Ramos (cell line): ENCODE data around the gene BIRC7.

Experiments used
- in situ Hi-C: fragments of 300-500 bp; cut with MboI; formaldehyde crosslinking; loops from one replicate; pipeline ENCODE4 v1.14.3; 2022; ENCODE audit warnings: low sequenced_read_pairs; ENCODE audit not compliant: unreplicated experiment

Gene BIRC7

DNA sequence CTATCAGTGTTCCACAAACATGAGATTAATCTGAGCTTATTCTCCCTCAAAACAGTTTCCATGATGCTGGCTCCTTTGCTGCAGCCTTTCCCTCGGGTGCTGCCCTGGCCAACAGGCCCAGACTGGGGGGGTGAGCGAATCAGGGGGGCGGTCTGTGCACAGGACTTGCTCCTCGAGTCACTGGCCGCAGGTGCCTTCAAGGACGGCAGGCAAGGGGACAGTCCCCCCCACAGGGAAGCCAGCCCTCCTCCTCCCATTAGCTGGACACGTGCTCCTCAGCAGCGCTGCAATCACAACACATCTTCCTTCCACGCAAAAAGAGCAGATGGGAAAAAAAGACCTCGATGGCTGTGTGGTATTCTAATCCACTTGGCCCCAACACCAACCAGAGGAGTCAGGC, 29.8 kb upstream of the BIRC7 start:
- in situ Hi-C loops: no loop called here

DNA sequence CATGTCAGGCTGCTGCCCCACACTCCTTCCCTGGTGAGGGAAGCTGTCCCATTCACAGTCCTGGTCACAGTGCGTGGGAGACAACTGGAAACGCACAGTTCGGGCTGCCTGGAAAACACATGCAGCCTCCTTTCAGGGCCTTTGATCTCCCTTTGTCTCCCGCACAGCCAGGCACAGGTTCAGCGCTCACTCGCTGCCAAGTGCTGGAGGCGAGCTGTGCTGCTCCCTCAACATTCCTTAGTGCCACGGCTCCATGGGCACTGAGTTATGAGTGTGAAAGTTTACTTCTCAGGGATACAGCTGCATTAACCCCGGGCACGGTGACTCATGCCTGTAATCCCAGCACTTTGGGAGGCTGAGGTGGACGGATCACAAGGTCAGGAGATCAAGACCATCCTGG, 28.8 kb upstream of the BIRC7 start:
- in situ Hi-C loops: no loop called here

DNA sequence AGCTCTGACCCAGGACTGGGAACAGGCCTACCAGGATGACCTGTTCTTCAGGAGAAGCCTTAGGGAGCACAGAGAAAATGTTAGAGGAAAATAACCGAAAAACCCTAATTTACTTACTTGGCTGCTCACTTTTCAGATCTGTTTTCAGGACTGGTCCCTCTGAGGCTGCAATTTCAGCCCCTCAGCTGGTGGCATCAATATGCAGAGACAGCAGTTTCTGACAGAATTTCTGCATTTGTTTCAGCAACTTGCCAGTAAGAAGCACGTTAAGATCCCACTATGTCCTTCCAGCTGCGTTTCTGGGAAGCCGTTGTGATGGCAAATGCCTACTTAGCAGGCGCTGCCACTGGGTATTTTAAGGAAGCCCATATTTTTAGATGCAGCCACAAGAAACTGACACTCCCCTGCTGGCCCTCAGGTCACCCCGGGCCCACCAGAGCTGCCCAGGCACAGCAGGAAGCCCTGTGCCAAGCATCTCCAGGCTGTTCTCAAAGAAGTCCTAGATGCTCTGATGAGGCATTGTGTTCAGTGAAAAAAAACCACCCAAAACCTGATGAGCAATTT, 27.3 kb upstream of the BIRC7 start:
- in situ Hi-C loops: no loop called here

DNA sequence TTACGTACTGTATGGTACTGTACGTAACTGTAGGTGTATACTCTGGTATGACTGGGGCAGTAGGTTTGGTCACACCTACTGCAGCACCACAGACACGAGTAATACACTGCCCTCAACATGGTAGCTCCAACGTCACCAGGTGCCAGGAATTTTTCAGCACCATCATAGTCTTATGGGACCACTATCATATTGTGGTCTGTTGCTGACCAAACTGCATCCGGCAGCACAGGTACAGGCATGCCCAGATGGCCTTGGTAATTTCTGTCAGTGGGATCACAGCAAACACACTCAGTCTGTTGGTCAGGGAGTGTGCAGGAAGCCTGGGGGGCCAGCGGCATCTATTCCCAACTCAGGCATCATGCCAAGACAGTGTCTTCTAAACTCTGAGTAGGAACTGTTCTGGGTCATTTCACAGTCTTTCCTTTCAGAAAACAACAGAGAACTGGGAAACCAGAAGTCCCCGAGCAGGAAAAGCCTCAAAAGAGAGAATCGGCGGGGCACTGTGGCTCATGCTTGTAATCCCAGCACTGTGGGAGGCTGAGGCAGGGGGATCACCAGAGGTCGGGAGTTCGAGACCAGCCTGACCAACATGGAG, 25.6 kb upstream of the BIRC7 start:
- in situ Hi-C loops: no loop called here

DNA sequence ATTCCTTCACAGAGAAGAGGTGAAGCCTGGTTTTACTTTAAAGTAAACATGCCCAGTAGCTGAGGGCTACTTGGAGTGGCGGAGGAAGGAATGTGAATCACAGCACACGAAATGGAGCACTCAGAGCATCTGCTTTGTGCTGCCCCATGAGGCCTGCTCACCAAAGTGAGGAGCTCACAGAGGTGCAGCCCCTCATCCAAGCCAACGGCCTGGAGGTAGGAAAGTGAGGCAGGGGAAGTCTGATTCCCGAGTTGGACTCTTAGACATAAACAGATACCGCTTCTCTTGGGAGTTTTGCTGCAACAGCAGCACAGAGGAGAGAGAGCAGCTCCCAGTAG, 23.3 kb upstream of the BIRC7 start:
- in situ Hi-C loops: no loop called here

DNA sequence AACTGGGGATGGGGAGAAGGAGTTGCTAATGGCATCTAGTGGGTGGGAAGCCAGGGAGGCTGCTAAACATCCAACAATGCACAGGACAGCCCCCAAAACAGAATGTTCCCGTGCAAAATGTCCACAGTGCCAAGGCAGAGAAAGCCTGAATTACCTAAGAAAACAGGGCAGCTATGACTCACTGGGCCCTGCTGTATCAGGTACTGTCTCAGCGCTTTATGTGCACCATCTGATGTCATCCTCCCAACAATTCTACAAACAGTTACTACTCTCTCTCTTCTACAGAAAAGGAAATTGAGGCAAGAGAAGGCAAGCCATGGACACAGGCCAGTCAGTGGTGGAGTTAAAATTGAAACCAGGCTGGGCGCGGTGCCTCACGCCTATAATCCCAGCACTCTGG, 22.9 kb upstream of the BIRC7 start:
- in situ Hi-C loops: no loop called here

DNA sequence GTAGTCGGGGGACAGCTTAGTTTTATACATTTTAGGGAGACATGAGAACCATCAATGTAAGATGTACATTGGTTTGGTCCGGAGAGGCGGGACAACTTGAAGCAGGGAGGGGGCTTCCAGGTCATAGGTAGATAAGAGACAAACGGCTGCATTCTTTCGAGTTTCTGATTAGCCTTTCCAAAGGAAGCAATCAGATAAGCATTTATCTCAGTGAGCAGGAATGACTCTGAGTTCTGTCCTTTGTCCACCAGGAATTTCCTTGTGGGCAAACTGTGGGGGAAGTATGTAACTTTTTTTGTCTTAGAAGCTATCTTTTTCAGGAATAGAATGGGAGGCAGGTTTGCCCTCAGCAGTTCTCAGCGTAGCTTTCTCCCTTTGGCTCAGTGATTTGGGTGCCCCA, 21.2 kb upstream of the BIRC7 start:
- in situ Hi-C loops: no loop called here

DNA sequence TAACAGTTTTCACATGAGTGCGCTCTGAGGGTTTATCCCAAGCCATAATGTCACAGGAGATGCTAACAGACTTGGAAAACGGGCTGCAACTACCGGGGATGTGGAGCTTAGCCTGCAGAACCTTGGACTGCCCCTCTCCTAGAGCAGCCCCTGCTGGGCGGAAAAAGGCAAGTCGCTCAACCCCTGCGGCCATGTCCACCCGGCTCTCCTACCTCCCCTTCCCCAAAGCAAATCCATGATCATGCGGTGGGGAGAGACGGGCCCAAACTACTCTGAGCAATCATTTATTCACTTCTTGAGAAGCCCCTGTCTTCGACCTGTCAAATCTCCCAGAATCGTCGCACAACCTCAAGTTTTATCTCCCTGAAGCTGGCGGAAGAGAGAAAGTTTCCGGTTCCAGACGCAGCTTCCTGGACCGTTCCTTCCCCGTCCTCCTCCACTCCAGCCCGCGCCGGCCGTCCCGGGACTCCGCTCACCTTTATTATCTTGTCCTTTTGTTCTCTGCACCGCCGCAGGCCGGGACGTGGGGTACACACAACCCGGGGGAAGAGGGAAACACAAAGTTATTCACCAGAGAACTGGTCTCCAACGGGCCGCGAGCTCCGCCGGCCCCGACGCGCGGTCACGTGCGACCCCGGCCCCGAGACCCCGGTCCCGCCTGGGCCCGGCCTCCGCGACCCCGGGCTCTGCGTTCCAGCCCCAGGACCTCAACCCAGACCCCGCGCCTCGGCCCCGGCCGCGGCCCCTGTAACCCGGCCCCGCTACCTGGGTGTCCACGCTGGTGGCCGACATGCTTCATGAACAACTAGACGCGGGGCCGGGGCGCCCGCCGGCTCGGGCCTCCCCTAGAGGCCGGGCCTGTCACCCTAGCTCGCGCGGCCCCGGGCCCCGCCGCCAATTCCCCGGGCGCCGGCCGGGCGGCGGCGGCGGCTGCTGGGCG, 20.3 kb upstream of the BIRC7 start:
- in situ Hi-C loops: no loop called here

DNA sequence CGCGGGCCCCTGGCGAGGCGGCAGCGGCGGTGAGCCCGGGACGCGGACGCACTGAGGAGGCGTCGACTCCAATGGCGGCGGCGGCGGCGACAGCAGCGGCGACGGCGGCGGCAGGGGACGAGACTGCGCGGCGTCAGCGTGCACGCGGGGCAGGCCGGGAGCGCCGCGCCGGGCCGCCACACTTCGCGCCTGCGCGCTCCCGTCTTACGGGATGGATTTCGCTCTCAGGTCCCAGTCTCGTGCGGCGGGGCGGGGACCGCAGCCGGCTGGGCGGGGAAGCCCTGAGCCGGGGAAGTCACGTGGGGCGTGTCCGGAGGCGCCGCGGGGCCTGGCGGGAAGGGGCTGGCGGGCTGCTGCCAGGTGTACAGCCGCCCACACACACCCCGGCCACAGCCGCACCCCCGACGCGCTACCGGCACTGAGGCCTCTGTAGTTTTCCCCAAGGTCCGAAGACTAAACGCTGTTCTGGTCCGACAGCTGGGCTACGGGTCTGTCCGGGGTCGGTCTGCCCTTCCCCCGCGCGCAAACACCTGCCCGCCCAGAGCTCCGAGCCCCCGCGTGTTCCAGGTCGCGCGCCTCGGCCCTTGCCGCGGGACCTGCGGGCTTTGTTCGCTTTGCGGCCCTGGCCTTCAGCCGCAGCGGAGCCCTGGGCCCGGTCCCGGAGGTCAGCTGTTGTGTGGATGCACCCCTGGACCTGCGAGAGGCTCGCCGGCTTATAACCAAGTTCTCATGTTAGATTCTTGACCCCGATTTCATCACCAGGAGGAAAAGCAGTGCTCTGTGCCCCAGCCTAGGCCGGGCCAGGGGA, 19.5 kb upstream of the BIRC7 start, which contains the start of gene YTHDF1:
Gene YTHDF1 (minus strand): TSS at position 91 of the 808 bp plus-strand sequence. CDS start 239 bp downstream, outside the sequence.
- in situ Hi-C loops: no loop called here

DNA sequence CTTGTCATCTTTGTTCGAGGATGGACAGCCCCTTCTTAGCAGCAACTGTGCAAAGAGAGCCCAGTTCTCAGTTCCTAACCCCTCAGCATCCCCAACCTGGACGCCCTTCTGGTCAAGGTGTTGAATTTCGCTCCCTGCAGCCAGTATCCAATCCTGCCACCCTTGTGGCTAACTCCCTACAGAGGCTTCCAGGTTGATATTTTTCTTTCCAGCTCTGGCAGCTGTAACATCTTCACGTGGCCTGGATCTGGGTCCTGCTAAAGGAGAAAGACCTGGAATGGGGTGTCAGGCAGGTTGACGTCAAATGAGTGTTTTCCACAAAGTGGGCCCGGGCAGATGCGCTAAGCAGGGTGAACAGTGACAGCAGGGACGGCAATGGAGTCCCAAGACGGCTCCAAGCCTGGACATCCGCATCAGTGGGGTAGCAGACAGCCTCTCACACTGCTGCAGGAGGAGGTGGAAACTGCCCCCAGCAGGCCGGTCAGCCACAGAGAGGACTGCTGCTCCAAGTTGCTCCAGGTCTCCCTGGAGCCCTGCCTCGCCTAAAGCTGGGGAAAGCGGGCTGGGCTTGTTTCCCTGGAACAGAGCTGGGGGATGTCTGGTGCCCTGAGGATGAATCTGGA, 18.7 kb upstream of the BIRC7 start:
- in situ Hi-C loops: no loop called here

DNA sequence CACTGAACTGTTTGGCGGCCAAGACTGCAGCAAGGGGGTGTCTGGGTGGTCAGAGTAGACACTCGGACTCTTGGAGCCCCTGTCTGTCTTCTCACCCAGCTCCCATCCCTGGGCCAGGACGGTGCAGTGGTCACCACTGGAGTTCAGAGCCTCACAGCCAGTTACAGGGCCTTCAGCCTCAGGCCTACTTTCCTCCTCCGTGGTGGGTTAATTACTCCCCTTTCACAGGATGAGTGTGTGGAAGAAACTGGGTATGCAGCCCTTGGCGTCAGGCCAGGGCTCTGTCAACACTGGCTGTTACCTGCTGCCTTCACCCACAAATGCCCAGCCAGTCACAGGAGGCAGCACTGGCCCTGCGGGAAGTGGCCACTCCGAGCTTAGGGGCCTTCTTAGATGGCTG, 18.0 kb upstream of the BIRC7 start:
- in situ Hi-C loops: no loop called here

DNA sequence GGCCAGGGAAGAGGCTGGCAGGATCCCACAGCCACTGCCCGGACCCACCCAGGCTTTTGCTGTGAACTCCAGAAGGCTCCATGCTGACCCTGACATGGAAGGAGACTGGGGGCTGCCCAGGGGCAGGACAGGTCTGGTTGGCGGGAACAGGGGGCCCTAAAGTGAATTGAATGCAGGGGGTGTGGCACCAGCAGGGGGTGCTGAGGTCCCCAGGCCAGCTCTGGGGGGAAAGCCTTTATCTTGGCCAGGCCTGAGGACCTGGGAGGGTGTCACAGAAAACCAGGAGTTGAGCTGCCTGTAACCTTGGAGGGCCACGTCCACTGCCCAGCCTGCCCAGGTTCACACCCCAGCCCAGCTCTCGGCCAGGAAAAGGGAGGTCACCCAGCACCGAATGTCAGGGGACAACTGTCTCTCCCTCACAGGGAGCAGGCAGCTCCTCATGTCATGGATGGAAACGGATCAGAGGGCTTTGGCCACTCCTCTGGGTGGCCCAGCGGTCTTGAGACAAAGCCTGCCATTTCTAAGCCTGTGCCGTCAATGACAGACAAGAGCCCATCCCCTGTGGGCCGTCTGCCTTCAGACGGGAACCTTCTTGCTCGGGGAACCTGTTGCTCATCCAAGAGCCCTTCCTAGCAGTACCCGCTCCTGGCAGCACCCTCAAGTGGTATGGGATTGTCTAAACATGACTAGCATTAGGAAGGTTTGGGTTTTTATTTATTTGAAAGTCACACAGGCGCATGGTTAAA, 16.8 kb upstream of the BIRC7 start:
- in situ Hi-C loops: no loop called here

DNA sequence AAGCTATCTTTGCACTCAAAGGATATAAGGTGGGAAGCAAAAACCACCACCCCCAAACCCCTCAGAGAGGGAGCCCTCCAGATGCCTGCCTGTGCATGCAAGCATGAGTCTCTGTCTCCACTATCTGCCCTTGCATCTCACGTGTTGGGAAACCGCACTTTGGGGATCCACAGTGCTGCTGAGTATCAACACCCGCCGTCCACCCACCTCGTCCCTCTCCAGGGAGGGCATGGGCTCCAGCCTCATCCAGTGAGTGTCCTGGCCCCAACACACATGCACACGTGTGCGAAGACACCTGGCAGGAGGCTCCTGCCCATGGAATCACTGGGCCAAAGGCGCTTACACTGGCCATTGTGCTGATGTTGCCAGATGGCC, 16.3 kb upstream of the BIRC7 start:
- in situ Hi-C loops: no loop called here

DNA sequence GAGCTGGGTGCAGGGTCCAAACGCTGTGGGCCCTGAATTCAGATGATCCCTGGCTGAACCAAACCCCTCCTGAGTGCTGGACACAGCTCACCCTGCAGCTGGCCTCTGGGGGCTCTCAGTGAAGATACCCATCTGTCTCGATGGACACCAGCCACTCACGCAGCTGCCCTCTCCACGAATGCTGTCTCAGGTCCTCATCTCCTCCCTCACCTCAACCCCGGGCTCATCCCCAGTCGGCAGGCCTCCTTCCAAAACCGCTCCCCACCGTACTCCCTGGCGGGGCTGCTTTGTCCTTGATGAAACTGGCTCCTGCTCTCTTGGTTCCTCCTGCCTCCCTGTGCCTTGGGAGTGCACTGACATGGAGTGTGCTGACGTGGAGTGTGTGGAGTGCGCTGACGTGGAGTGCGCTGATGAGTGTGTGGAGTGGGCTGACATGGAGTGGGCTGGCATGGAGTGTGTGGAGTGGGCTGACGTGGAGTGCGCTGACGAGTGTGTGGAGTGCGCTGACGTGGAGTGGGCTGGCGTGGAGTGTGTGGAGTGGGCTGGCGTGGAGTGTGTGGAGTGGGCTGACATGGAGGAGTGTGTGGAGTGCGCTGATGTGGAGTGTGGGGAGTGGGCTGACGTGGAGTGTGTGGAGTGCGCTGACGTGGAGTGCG, 15.7 kb upstream of the BIRC7 start:
- in situ Hi-C loops: loop anchor here (10.0 kb wide), 1 partner anchor 165 kb away; no protein-coding TSS in a partner anchor

DNA sequence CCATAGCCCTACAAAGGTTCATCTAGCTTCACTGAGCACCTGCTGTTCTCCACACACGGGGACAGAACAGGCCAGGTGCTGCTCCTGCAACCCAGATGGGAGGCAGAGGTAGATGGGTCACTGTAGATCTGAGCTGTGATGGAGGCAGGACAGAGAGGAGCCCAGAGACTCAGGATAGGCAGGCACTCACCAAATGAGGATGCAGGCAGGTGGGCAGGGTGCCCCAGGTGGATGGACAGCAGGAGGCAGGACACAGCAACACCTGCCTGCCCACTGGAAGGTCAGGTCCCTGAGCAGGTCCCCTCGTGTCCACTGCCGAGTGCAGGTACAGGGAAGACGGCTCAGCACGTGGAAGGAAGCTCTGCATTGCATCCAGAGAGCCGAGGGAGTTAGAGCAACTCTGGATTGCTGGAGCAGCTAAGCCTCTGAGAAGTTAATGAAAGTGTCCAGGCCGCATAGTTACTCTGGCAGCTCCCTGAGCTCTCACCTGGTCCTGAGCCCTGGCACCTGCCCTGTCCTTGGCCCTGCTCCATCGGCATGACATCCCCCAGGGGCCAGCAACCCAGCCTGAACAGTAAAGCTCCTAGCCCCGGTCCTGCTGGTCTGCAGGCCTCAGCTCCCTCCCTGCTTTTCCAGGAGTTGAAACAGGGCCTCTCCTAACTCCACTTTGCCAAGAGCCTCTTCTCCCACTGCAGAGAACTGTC, 14.9 kb upstream of the BIRC7 start:
- in situ Hi-C loops: loop anchor here (10.0 kb wide), 1 partner anchor 164 kb away; no protein-coding TSS in a partner anchor

DNA sequence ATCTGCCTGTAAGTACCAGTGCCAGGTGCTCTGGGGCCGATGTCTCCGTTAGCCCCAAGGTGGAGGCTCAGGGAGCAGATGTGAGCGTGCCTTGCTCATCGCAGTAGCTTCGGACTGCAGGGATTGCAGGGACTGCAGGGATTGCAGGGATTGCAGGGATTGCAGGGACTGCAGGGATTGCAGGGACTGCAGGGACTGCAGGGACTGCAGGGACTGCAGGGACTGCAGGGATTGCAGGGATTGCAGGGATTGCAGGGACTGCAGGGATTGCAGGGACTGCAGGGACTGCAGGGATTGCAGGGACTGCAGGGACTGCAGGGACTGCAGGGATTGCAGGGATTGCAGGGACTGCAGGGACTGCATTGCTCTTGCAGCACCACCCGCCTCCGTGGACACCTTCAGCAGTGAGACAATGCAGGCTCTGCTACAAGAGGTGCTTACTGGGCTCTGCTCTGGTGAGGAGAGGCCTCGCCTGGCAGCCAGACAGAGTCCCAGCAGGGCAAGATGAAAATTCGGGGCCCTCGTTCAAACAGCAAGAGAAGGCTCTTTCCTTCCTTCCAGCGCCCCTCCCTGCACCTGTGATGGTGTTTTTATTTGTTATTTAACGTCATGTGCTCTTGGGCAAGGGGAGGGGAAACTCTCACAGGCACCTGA, 14.2 kb upstream of the BIRC7 start:
- in situ Hi-C loops: loop anchor here (10.0 kb wide), 1 partner anchor 163 kb away; no protein-coding TSS in a partner anchor

DNA sequence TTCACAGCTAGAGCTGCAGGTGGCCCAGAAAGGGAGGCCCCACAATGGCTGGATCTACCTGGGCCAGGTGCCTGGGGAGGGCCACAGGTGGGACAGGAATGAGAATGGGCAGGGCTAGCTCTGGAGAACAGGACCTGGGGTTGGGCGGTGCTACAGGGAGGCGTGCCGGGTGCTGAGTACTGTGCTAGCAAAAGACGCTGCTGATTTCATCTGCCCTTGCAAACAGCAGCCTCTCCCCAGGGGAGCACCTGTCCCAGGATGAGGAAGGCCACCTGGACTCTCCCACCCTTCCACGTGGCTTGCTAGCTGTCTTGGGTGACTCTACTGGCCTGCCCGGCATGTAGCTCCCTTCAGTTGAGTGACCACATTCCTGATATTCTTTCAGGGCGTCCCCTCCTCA, 13.2 kb upstream of the BIRC7 start:
- in situ Hi-C loops: loop anchor here (10.0 kb wide), 1 partner anchor 162 kb away; no protein-coding TSS in a partner anchor
